H1 (cell line): ENCODE measurements around the gene LRTM1. TPM values are rescaled to one million over a fixed set of nuclear protein-coding genes. Genes with fewer than 3 reads are reported as not detected.

Source experiments
- CTCF ChIA-PET: fragments of 300-600 bp; sonication (Branson Sonifier 250); formaldehyde crosslinking; loops from one replicate; lab custom pipeline; 2021; ENCODE audit not compliant: partially characterized antibody; lab: Charles Lee
- POLR2A ChIA-PET: fragments of 300-600 bp; sonication (Branson Sonifier 250); formaldehyde crosslinking; loops from one replicate; lab custom pipeline; 2021; ENCODE audit warnings: inconsistent platforms; ENCODE audit not compliant: partially characterized antibody; lab: Charles Lee
- DNase-seq, 2 experiments: peaks; one replicate each; pipeline versions ENCODE4 v3.0.0 to v3.0.0-alpha.2; 2010 to 2022; ENCODE audit warnings: low spot score in 2 of 2, low read depth in 1 of 2, mixed read lengths in 1 of 2
- FAIRE-seq: peaks from 2 replicates; lab custom pipeline; 2011; peaks lifted over from hg19 to GRCh38; lab: Jason Lieb, UNC
- H2AFZ ChIP-seq: 2 replicates; pipeline ENCODE4 v1.8.1; 2012; ENCODE audit warnings: low read length, inconsistent platforms
- H2AK5ac ChIP-seq: 2 replicates; pipeline ENCODE4 v1.6.1; 2013; ENCODE audit warnings: low read depth, low read length
- H2BK120ac ChIP-seq: replicated peaks from 2 replicates; pipeline ENCODE3; 2013; ENCODE audit warnings: low read depth, low read length, inconsistent platforms
- H2BK12ac ChIP-seq: 2 replicates; pipeline ENCODE4 v1.6.1; 2013; ENCODE audit warnings: low read depth, low read length
- H2BK15ac ChIP-seq: 2 replicates; pipeline ENCODE4 v1.6.1; 2013; ENCODE audit warnings: low read length
- H2BK20ac ChIP-seq: 2 replicates; pipeline ENCODE4 v1.6.1; 2013; ENCODE audit warnings: low read length
- H2BK5ac ChIP-seq: 2 replicates; pipeline ENCODE4 v1.6.1; 2013; ENCODE audit warnings: low read depth, low read length
- H3K14ac ChIP-seq: 2 replicates; pipeline ENCODE4 v1.6.1; 2013; ENCODE audit warnings: inconsistent platforms; ENCODE audit not compliant: insufficient read length
- H3K18ac ChIP-seq: 2 replicates; pipeline ENCODE4 v1.6.1; 2013; ENCODE audit warnings: low read length; ENCODE audit errors: extremely low read depth
- H3K23ac ChIP-seq: 2 replicates; pipeline ENCODE4 v1.6.1; 2013; ENCODE audit warnings: inconsistent platforms; ENCODE audit not compliant: insufficient read length
- H3K23me2 ChIP-seq: 2 replicates; pipeline ENCODE4 v1.6.1; 2013; ENCODE audit warnings: low read depth, low read length
- H3K27ac ChIP-seq: 2 replicates; pipeline ENCODE4 v1.6.1; 2011; ENCODE audit warnings: low read depth, low read length, inconsistent platforms
- H3K27me3 ChIP-seq, 4 experiments: replicated peaks in 1 of 4; 1 replicate in 1 of 4; 2 replicates in 3 of 4; pipeline versions ENCODE4 v1.6.1 to v1.8.1; 2011 to 2013; ENCODE audit warnings: low read length in 3 of 4, mild to moderate bottlenecking in 3 of 4, inconsistent platforms in 2 of 4, mixed read lengths in 2 of 4, moderate library complexity in 1 of 4; ENCODE audit not compliant: control insufficient read depth in 3 of 4, insufficient read depth in 3 of 4; ENCODE audit errors: extremely low read depth in 1 of 4
- H3K36me3 ChIP-seq, 4 experiments: 2 replicates each; pipeline versions ENCODE4 v1.6.1 to v1.8.1; 2011 to 2013; ENCODE audit warnings: mild to moderate bottlenecking in 4 of 4, low read length in 3 of 4, moderate library complexity in 2 of 4, control low read depth in 1 of 4, inconsistent platforms in 1 of 4; ENCODE audit not compliant: insufficient read depth in 4 of 4, control insufficient read depth in 2 of 4
- H3K4ac ChIP-seq: replicated peaks from 2 replicates; pipeline ENCODE3; 2013; ENCODE audit warnings: low read length, low read depth, mixed read lengths, inconsistent platforms; ENCODE audit not compliant: insufficient read length
- H3K4me1 ChIP-seq, 4 experiments: replicated peaks in 1 of 4; 1 replicate in 1 of 4; 2 replicates in 3 of 4; pipeline versions ENCODE4 v1.6.1 to v1.8.1; 2011 to 2013; ENCODE audit warnings: low read length in 3 of 4, inconsistent platforms in 2 of 4, mixed read lengths in 1 of 4; ENCODE audit not compliant: insufficient read depth in 4 of 4, control insufficient read depth in 3 of 4
- H3K4me2 ChIP-seq, 2 experiments: 2 replicates each; pipeline versions ENCODE4 v1.6.1 to v1.8.1; 2011 to 2013; ENCODE audit warnings: low read depth in 2 of 2, low read length in 2 of 2, control low read depth in 1 of 2, inconsistent platforms in 1 of 2, mild to moderate bottlenecking in 1 of 2; ENCODE audit not compliant: insufficient read depth in 1 of 2
- H3K4me3 ChIP-seq, 4 experiments: fragments of 200-600, 300-600 bp in 1 of 4; sonication (generic), shearing (Covaris generic), sonication (Bioruptor Twin) in 1 of 4; 2 replicates each; pipeline versions ENCODE4 v1.5.1 to v1.8.1; 2011 to 2016; ENCODE audit warnings: low read length in 4 of 4, low read depth in 3 of 4, control low read depth in 2 of 4, inconsistent platforms in 2 of 4, mild to moderate bottlenecking in 2 of 4, mixed read lengths in 1 of 4, moderate library complexity in 1 of 4; ENCODE audit not compliant: insufficient read depth in 2 of 4; ENCODE audit errors: extremely low read depth in 1 of 4
- H3K56ac ChIP-seq: replicated peaks from 2 replicates; pipeline ENCODE3; 2013; ENCODE audit warnings: low read depth, mild to moderate bottlenecking, mixed read lengths, low read length, inconsistent platforms; ENCODE audit not compliant: insufficient read length
- H3K79me1 ChIP-seq: 2 replicates; pipeline ENCODE4 v1.6.1; 2013; ENCODE audit warnings: low read depth, low read length, control low read depth
- H3K79me2 ChIP-seq, 2 experiments: 2 replicates each; pipeline versions ENCODE4 v1.6.1 to v1.8.1; 2012 to 2013; ENCODE audit warnings: low read length in 2 of 2, mild to moderate bottlenecking in 2 of 2, inconsistent platforms in 1 of 2; ENCODE audit not compliant: insufficient read depth in 2 of 2, control insufficient read depth in 1 of 2
- H3K9ac ChIP-seq, 4 experiments: replicated peaks in 1 of 4; 1 replicate in 1 of 4; 2 replicates in 3 of 4; pipeline versions ENCODE4 v1.6.1 to v1.8.1; 2011 to 2013; ENCODE audit warnings: low read depth in 3 of 4, low read length in 3 of 4, control low read depth in 2 of 4, mild to moderate bottlenecking in 2 of 4, moderate library complexity in 2 of 4, inconsistent platforms in 1 of 4; ENCODE audit errors: extremely low read depth in 1 of 4
- H3K9me3 ChIP-seq, 2 experiments: 2 replicates each; pipeline versions ENCODE4 v1.6.1 to v1.8.1; 2012 to 2013; ENCODE audit warnings: mild to moderate bottlenecking in 2 of 2, moderate library complexity in 2 of 2, control low read depth in 1 of 2, inconsistent platforms in 1 of 2, low read depth in 1 of 2, low read length in 1 of 2, mixed read lengths in 1 of 2; ENCODE audit not compliant: insufficient read depth in 2 of 2
- H4K20me1 ChIP-seq, 2 experiments: replicated peaks in 1 of 2; 2 replicates each; pipeline versions ENCODE3 to v1.8.1; 2011 to 2013; ENCODE audit warnings: inconsistent platforms in 2 of 2, low read length in 2 of 2, mild to moderate bottlenecking in 1 of 2; ENCODE audit not compliant: insufficient read depth in 2 of 2, control insufficient read depth in 1 of 2
- H4K5ac ChIP-seq: 2 replicates; pipeline ENCODE4 v1.6.1; 2013; ENCODE audit warnings: low read length, low read depth, mixed read lengths, inconsistent platforms; ENCODE audit not compliant: insufficient read length
- H4K8ac ChIP-seq: 2 replicates; pipeline ENCODE4 v1.8.0; 2013; ENCODE audit warnings: mild to moderate bottlenecking, moderate library complexity, low read length, inconsistent platforms; ENCODE audit not compliant: insufficient read depth; ENCODE audit errors: extremely low read depth
- H4K91ac ChIP-seq: replicated peaks from 2 replicates; pipeline ENCODE3; 2013; ENCODE audit warnings: low read length, mixed read lengths, inconsistent platforms; ENCODE audit not compliant: insufficient read length
- ASH2L ChIP-seq: fragments of 200-600, 300-600 bp; sonication (generic); IDR thresholded peaks from one replicate; pipeline ENCODE4 v1.7.1; 2017; ENCODE audit warnings: low read length
- ATF3 ChIP-seq: IDR thresholded peaks from 2 replicates; pipeline ENCODE4 v1.6.1; 2011; ENCODE audit warnings: low read depth, mild to moderate bottlenecking, low read length; ENCODE audit not compliant: insufficient read depth
- CHD2 ChIP-seq: IDR thresholded peaks from 2 replicates; pipeline ENCODE4 v1.6.1; 2012; ENCODE audit warnings: low read length, improper control_type of control experiment
- EP300 ChIP-seq, 2 experiments: IDR thresholded peaks; 1 replicate in 1 of 2; 2 replicates in 1 of 2; pipeline ENCODE4 v1.6.1; 2011 to 2012; ENCODE audit warnings: low read depth in 2 of 2, low read length in 2 of 2, mild to moderate bottlenecking in 2 of 2, borderline replicate concordance in 1 of 2, inconsistent platforms in 1 of 2, moderate library complexity in 1 of 2
- GABPA ChIP-seq: IDR thresholded peaks from 2 replicates; pipeline ENCODE4 v1.6.1; 2011; ENCODE audit warnings: mild to moderate bottlenecking, low read length, moderate library complexity, borderline replicate concordance; ENCODE audit not compliant: insufficient read depth
- HDAC2 ChIP-seq, 2 experiments: fragments of 300-600 bp in 1 of 2; sonication (generic) in 1 of 2; IDR thresholded peaks; 2 replicates each; pipeline ENCODE4 v1.6.1; 2011 to 2012; ENCODE audit warnings: low read depth in 2 of 2, low read length in 2 of 2, mild to moderate bottlenecking in 2 of 2, moderate library complexity in 2 of 2, borderline replicate concordance in 1 of 2, inconsistent platforms in 1 of 2
- KDM4A ChIP-seq: IDR thresholded peaks from one replicate; pipeline ENCODE4 v1.7.1; 2012; ENCODE audit warnings: low read depth, mild to moderate bottlenecking, moderate library complexity, low read length, inconsistent platforms; ENCODE audit not compliant: severe bottlenecking
- MAX ChIP-seq: IDR thresholded peaks from 2 replicates; pipeline ENCODE4 v1.6.1; 2012; ENCODE audit warnings: inconsistent platforms
- POLR2A ChIP-seq, 2 experiments: IDR thresholded peaks; 1 replicate in 1 of 2; 2 replicates in 1 of 2; pipeline ENCODE4 v1.6.1; 2011; ENCODE audit warnings: low read depth in 2 of 2, low read length in 2 of 2, mild to moderate bottlenecking in 2 of 2; ENCODE audit errors: control extremely low read depth in 1 of 2
- RFX5 ChIP-seq: IDR thresholded peaks from 2 replicates; pipeline ENCODE4 v1.6.1; 2011; ENCODE audit warnings: low read depth, low read length, improper control_type of control experiment, borderline replicate concordance
- SAP30 ChIP-seq: fragments of 300-600 bp; sonication (generic); IDR thresholded peaks from 2 replicates; pipeline ENCODE4 v1.7.1; 2012; ENCODE audit warnings: low read length, moderate library complexity, mild to moderate bottlenecking, inconsistent platforms; ENCODE audit not compliant: insufficient read depth, insufficient replicate concordance
- SIX5 ChIP-seq: IDR thresholded peaks from 2 replicates; pipeline ENCODE4 v1.6.1; 2011; ENCODE audit warnings: mild to moderate bottlenecking, low read depth, low read length
- TAF7 ChIP-seq: optimal IDR thresholded peaks from 2 replicates; pipeline ENCODE3; 2011; ENCODE audit warnings: low read depth, mild to moderate bottlenecking, inconsistent platforms, low read length, moderate library complexity, borderline replicate concordance
- WGBS, 2 experiments: shearing (Covaris generic) in 1 of 2; methylation state at CpG; one replicate each; pipeline versions ENCODE4 v1.1.6 to v1.1.7; 2013 to 2015; ENCODE audit warnings: low lambda C conversion rate in 2 of 2, mixed read lengths in 2 of 2, inconsistent platforms in 1 of 2, low coverage in 1 of 2, missing lambda C conversion rate in 1 of 2; ENCODE audit not compliant: insufficient replicate concordance in 2 of 2, insufficient coverage in 1 of 2, insufficient read length in 1 of 2; ENCODE audit errors: extremely low coverage in 1 of 2, missing lambda C conversion rate in 1 of 2; 5-methylcytosine and 5-hydroxymethylcytosine counted together
- polyA plus RNA-seq, 7 experiments: library from polyadenylated mRNA; depleted of rRNA in 3 of 7; stranded (reverse) in 5 of 7; unstranded in 2 of 7; fragments of >200 nt in 5 of 7; fragments of 200-250 nt in 2 of 7; gene quantifications; 1 replicate in 5 of 7; 2 replicates in 1 of 7; 4 replicates in 1 of 7; pipeline versions ENCODE4 v1.2.1 to v1.2.3, GENCODE V29; 2011 to 2013; ENCODE audit warnings: missing spikeins in 2 of 7, mixed read lengths in 2 of 7
- total RNA-seq: library from RNA; stranded (reverse); fragmentation: NEBNext Ultra II Directional; extraction: Animal tissue kit (Norgen Biotek cat#: 25700); gene quantifications from 2 replicates; pipeline ENCODE4 v1.2.1, GENCODE V29; 2021

Gene LRTM1
- total and polyA plus RNA-seq, 2 of the 8 experiments (the other 6 are each of a cell fraction or from before 2014, with no cell fraction given), result not detected

GRCh38 chr3:54931182-54931581 is 3.3 kb upstream of the LRTM1 start:
- H2BK15ac ChIP-seq, result no peak overlapping the region
- 93% methylated on average over 4 of the region's 4 CpGs; no CpG with 5 or more reads in 1 of the 2 experiments for WGBS, 2 experiments
- TF ChIP-seq CHD2 (no peak), TAF7 (no peak), KDM4A (no peak), POLR2A (IDR thresholded peaks at IDR 0.05; ENCODE audit: control extremely low read depth in 1 of 2, low read depth in 2 of 2, low read length in 2 of 2) (no peak), SIX5 (no peak), EP300 (IDR thresholded peaks at IDR 0.05; ENCODE audit: borderline replicate concordance in 1 of 2, low read depth in 2 of 2, low read length in 2 of 2) (no peak), SAP30 (no peak), ASH2L (no peak), HDAC2 (IDR thresholded peaks at IDR 0.05; ENCODE audit: borderline replicate concordance in 1 of 2, low read depth in 2 of 2, low read length in 2 of 2) (no peak), RFX5 (no peak), GABPA (no peak), ATF3 (no peak), MAX (no peak)

More at GRCh38 chr3:54931182-54931581, 3.3 kb upstream of the LRTM1 start:
- Histone ChIP-seq H2BK12ac (no peak overlapping the region), H3K23ac (no peak overlapping the region), H2AK5ac (no peak overlapping the region), H3K36me3 (no peaks in the 10 kb centered on the region), H3K9ac (no peak overlapping the region; a peak in 1 of 7 replicates), H3K23me2 (no peaks in the 10 kb centered on the region), H4K20me1 (no peaks in the 10 kb centered on the region), H3K9me3 (no peaks in the 10 kb centered on the region), H4K91ac (no peak overlapping the region), H3K4ac (no peak overlapping the region), H3K27ac (no peak overlapping the region), H2AFZ (no peak overlapping the region), H4K8ac (no peak overlapping the region), H3K4me3 (no peak overlapping the region), H3K4me1 (peaks cover under 1 to 2% (median 1%) of the 10 kb centered on the region in 4 experiments; a peak in 5 of 7 replicates), H2BK20ac (no peak overlapping the region), H3K14ac (no peak overlapping the region), H3K79me1 (no peaks in the 10 kb centered on the region), H3K56ac (no peak overlapping the region), H4K5ac (no peak overlapping the region), H2BK5ac (no peak overlapping the region), H3K4me2 (no peak overlapping the region), H3K27me3 (no peaks in the 10 kb centered on the region), H2BK120ac (no peak overlapping the region), H3K18ac (no peak overlapping the region), H3K79me2 (no peaks in the 10 kb centered on the region)
- ChIA-PET CTCF (interaction anchor here (0.6 to 1.5 kb wide), 4 partner anchors 18 to 434 kb away, joined by 3 read pairs; no protein-coding TSS in a partner anchor), POLR2A (interaction anchor here (0.7 kb wide), 1 partner anchor 15 kb away, joined by 3 read pairs; no protein-coding TSS in a partner anchor)
- DNase-seq, result no peak
- peak; percentile 13 for FAIRE-seq
